Frontal cortex (tissue), 4 donors: ENCODE results near the gene RNF166. TPM values are rescaled to one million over a fixed set of nuclear protein-coding genes. Genes with fewer than 3 reads are reported as not detected.

Source experiments
- DNase-seq, 2 donors: peaks; one replicate each; pipeline ENCODE4 v3.0.0; 2012; ENCODE audit warnings: low spot score in 2 of 2
- FAIRE-seq: peaks from 2 replicates; lab custom pipeline; 2012; peaks lifted over from hg19 to GRCh38; lab: Jason Lieb, UNC
- total RNA-seq: library from RNA; depleted of rRNA; stranded (reverse); fragments of >200 nt; gene quantifications from one replicate; pipeline ENCODE4 v1.2.3, GENCODE V29; 2014
- donor health status: control.
- donor health status: control.
- donor health status: control.

The RNF166 gene
- total RNA-seq, 1 donor from 2014 or later, result 10.2 TPM

GRCh38 chr16:88725609-88726407 lies 19.6 kb upstream of the RNF166 start:
- DNase-seq, result no peak
- FAIRE-seq, result no peak

- FAIRE-seq (no peak), DNase-seq (no peak)
Observed at GRCh38 chr16:88724855-88725555, 18.8 kb upstream of the RNF166 start.

DNA sequence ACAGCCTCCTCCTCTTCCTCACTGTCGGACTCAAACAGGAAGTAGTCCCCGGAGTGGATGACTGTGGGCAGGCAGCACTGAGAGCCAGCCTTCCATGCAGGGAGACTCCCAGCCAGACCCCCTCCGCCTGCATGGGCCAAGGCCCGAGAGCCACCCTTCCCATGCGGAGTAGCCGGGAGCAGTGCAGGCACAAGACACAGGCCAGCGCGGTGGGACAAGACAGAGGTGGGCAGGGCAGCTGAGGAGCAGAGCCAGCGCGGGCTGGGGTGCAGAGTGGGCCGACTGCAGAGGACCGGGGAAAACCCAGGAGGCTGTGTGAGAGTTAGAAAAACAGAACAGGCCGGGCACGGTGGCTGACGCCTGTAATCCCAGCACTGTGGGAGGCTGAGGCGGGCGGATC lies 17.7 kb upstream of the RNF166 start:
- FAIRE-seq (no peak), DNase-seq (no peak)

DNA sequence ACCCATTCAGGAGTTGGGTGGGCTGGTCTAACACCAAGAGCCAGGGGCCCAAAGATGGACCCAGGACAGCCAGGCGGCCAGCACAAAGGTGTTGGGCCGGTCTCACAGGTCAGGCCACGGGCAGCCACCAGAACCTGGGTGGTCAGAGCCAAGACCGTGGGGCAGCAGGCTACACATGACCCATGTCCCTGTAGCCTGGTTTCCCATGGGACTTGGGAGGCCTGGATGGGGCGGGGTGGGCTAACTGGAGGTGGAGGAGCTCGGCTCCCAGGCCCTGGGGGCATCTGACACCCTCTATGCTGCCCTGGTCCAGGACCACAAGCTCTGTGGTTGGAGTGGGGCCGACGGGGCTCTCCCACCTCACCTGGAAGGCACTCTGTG lies 17.3 kb upstream of the RNF166 start:
- no peak for FAIRE-seq
- DNase-seq, result no peak

GRCh38 chr16:88722784-88723506 lies 16.7 kb upstream of the RNF166 start:
- no peak for FAIRE-seq
- DNase-seq, result no peak

GRCh38 chr16:88721815-88722755 lies 15.9 kb upstream of the RNF166 start:
- no peak for FAIRE-seq
- DNase-seq, result no peak

DNA sequence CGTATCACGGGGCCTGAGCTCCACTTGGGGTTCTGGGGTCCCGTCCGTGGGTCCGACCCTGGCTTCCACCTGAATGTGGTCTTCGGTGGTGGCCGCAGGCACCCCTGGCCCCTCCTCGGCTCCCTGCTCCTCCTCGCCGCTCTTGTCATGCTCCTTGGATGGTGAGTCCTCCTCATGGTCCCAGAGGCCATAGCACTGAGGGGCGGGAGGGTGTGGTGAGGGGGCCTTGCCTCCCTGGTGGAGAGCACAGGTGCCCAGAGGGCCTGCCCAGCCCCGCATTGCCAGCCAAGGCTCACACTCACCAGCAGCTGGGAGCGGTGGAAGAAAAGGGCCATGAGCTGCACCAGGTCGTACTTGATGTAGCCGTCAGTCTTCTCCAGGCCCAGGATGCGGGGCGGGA lies 15.0 kb upstream of the RNF166 start:
- DNase-seq (no peak), FAIRE-seq (no peak)

GRCh38 chr16:88720396-88720970 lies 14.3 kb upstream of the RNF166 start:
- DNase-seq (no peak), FAIRE-seq (no peak)

DNA sequence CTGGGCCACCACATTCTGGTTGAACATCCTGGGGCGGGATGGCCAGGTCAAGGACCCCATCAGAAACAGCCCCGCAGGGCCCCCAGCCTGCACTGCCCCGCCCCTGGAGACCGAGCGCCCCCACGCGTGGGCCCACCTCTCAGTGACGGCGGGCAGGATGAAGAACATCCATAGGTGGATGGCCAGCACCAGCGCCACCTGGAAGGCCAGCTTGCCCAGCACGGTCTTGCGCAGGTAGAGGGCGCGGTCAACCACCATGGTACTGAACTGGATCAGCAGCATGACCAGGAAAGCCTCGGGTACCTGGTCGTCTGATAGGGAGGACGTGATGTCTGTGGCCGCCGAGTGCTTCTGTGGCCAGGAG lies 13.7 kb upstream of the RNF166 start:
- no peak for DNase-seq

GRCh38 chr16:88719267-88719932 lies 13.2 kb upstream of the RNF166 start:
- FAIRE-seq, result no peak
- peak; percentile 84 to 85 for DNase-seq

More for the DNA sequence above, 13.7 kb upstream of the RNF166 start:
- FAIRE-seq, result no peak

DNA sequence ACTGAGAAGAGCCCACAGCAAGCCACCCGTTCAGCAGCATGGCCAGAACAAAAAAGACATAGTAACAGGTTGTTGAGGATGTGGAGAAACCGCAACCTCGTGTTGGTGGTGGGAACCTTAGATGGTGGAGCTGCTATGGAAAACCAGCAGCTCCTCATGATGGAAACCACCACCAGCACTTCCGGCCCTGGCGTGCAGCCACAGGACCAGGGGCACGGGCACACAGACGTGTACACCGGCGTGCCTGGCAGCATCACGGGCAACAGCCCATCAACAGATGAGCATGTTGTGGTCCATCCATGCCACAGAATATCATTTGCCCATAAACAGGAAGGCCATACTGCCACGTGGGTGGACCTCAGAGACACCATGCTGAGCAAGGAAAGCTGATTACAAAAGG lies 12.0 kb upstream of the RNF166 start:
- FAIRE-seq (no peak), DNase-seq (no peak)

DNA sequence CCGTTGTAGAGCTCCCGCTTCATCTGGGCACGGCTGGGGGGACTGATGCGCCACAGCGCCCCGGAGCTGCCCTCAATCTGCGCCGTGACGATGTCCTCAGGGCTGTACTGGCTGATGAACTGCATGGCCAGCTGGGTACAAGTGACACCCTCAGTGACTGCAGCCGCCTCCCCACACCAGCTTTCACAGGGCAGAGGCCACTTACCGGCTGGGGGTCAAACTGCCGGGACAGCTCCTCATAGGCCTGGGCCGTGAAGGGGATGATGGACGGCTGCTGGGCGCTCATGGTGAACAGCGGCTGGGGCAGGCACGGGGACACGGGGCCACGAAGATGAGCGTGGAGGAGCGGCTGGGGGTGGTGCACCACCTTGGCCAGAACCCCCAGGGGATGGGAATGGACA lies 10.4 kb upstream of the RNF166 start:
- DNase-seq, result no peak
- no peak for FAIRE-seq

- DNase-seq (no peak), FAIRE-seq (no peak)
Observed at GRCh38 chr16:88716201-88716600, 10.0 kb upstream of the RNF166 start.

DNA sequence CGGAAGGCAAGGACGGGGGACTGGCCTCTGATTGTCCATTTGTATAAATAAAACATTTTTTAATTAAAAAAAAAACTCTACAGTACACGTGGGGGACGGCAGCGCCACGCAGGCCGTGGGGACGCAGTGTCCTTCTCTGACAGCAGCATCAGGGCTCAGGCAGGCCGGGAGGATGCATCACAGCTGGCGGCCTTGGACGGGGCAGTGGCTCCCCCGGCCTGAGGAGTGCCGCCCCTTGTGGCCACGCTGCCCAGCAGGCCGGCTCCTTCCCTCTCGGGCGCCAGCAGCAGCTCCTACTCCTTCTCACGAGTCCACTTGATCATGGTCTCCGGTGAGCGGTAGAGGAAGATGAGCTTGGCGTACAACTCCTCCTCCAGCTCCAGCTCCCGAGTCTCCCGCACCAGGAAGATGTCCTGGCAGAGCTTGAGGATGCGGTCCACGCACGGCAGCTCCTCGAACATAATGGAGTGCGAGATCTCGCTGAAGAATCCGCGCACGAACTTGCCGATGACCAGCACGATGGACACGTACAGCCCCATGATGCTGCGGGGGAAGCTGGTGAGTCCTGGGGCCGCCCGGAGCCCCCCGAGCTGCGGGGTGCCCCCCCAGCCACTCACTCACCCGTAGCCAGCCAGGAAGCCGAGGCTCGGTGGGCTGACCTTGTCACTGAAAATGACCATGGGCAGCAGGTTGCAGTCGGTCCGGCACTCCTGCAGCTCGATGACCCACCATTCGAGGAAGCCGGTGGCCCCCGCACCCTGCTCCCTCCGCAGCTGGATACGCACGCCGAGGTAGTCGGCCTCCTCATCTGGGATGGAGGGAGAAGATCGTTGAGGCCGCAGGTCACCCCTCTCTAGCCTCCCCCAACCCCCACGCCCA lies 9.3 kb upstream of the RNF166 start:
- no peak for DNase-seq
- no peak for FAIRE-seq

GRCh38 chr16:88714420-88715302 lies 8.5 kb upstream of the RNF166 start:
- no peak for DNase-seq
- FAIRE-seq, result no peak

DNA sequence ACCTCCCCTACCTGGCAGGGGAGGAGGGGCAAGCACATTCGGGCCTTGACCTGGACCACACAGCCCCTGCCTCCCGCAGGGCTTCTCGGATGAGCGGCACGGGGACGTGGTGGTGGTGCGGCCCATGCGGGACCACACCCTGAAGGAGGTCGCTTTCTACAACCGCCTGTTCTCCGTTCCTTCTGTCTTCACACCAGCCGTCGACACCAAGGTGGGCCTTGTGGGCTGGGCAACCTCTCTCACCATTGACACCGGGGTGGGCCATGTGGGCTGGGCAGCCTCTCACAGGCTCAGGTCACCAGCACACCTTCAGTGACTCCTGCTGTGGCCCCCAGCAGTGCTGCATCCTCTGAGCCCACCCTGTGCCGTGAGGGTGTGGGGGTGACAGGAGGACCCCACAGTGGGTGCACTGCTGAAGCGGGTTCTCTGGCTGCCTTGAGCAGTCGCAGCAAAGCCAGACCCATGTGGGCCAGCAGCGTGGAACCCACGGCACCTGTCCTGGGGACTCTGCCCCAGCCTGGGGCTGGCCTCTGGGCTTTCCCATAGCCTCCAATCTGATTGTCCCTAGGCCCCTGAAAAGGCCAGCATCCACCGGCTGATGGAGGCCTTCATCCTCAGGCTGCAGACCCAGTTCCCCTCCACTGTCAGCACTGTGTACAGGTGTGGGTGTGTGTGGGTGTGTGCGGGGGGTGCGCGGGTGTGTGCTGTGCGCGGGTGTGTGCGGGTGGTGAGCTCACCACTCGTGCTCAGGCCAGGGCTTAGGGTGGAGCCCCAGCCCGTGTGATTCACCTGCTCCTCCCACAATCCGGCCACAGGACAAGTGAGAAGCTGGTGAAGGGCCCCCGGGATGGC lies 7.6 kb upstream of the RNF166 start:
- DNase-seq (no peak), FAIRE-seq (no peak)
